ENCODE measurements around the gene PDIK1L. TPM values are rescaled to one million over a fixed set of nuclear protein-coding genes. Genes with fewer than 3 reads are reported as not detected.
A peak's percentile ranks its signal among the peaks of the same experiment; 100 is the strongest.

PDIK1L gene
- total and polyA plus RNA-seq, 9 of the 15 experiments (the other 6 are each of a cell fraction or from before 2014, with no cell fraction given), result 12.8 to 30.2 (median 21.5) TPM

GRCh38 chr1:26161415-26162219, 50.0 kb downstream of the PDIK1L start (continued):
- TF ChIP-seq, protein P1, sequence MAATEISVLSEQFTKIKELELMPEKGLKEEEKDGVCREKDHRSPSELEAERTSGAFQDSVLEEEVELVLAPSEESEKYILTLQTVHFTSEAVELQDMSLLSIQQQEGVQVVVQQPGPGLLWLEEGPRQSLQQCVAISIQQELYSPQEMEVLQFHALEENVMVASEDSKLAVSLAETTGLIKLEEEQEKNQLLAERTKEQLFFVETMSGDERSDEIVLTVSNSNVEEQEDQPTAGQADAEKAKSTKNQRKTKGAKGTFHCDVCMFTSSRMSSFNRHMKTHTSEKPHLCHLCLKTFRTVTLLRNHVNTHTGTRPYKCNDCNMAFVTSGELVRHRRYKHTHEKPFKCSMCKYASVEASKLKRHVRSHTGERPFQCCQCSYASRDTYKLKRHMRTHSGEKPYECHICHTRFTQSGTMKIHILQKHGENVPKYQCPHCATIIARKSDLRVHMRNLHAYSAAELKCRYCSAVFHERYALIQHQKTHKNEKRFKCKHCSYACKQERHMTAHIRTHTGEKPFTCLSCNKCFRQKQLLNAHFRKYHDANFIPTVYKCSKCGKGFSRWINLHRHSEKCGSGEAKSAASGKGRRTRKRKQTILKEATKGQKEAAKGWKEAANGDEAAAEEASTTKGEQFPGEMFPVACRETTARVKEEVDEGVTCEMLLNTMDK (IDR thresholded peaks at IDR 0.05; ENCODE audit: borderline replicate concordance, insufficient read depth, low read depth, low read length, poor library complexity, severe bottlenecking), result peak; percentile 55
- TF ChIP-seq MNT (conservative IDR thresholded peaks at IDR 0.05), result peak in 1 of 2 experiments; percentile 90; a peak in 3 of 4 replicates
- TF ChIP-seq ZNF408 (CRISPR knock-in tag; IDR thresholded peaks at IDR 0.05; ENCODE audit: low read depth), result no peak
- peak in 1 of 2 experiments; percentile 83; a peak in 3 of 4 replicates for TF ChIP-seq NONO (IDR thresholded peaks at IDR 0.05; ENCODE audit: low read depth in 2 of 2, low read length in 1 of 2)
- TF ChIP-seq, protein P2, sequence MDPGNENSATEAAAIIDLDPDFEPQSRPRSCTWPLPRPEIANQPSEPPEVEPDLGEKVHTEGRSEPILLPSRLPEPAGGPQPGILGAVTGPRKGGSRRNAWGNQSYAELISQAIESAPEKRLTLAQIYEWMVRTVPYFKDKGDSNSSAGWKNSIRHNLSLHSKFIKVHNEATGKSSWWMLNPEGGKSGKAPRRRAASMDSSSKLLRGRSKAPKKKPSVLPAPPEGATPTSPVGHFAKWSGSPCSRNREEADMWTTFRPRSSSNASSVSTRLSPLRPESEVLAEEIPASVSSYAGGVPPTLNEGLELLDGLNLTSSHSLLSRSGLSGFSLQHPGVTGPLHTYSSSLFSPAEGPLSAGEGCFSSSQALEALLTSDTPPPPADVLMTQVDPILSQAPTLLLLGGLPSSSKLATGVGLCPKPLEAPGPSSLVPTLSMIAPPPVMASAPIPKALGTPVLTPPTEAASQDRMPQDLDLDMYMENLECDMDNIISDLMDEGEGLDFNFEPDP (CRISPR knock-in tag; IDR thresholded peaks at IDR 0.05), result 0 out of 2 replicates have a peak, but pooled peaks have one; percentile 9
- no peak for TF ChIP-seq MAFK (IDR thresholded peaks at IDR 0.05; ENCODE audit: low read length)
- no peak for TF ChIP-seq FOXK2 (conservative IDR thresholded peaks at IDR 0.05 in 1 of 2, IDR thresholded peaks at IDR 0.05 in 1 of 2; ENCODE audit: low read depth in 2 of 2)
- TF ChIP-seq TCF3 (CRISPR knock-in tag; IDR thresholded peaks at IDR 0.05), result peak; percentile 17; the same call in 1 of the 2 replicates
- TF ChIP-seq KLF13 (tag; IDR thresholded peaks at IDR 0.05; ENCODE audit: borderline replicate concordance, low read depth), result peak; percentile 15; the same call in 1 of the 2 replicates
- no peak for TF ChIP-seq ZSCAN32 (CRISPR knock-in tag; IDR thresholded peaks at IDR 0.05)
- TF ChIP-seq MYNN (IDR thresholded peaks at IDR 0.05), result no peak
- no peak for TF ChIP-seq MYNN (CRISPR knock-in tag; IDR thresholded peaks at IDR 0.05)
- TF ChIP-seq LEF1 (IDR thresholded peaks at IDR 0.05), result no peak
- no peak for TF ChIP-seq POLR2AphosphoS2 (IDR thresholded peaks at IDR 0.05; ENCODE audit: low read length)
- TF ChIP-seq SIN3B (IDR thresholded peaks at IDR 0.05; ENCODE audit: low read depth), result peak; percentile 73
- no peak for TF ChIP-seq ZC3H4 (CRISPR knock-in tag; IDR thresholded peaks at IDR 0.05; ENCODE audit: borderline replicate concordance)
- TF ChIP-seq, protein P3, sequence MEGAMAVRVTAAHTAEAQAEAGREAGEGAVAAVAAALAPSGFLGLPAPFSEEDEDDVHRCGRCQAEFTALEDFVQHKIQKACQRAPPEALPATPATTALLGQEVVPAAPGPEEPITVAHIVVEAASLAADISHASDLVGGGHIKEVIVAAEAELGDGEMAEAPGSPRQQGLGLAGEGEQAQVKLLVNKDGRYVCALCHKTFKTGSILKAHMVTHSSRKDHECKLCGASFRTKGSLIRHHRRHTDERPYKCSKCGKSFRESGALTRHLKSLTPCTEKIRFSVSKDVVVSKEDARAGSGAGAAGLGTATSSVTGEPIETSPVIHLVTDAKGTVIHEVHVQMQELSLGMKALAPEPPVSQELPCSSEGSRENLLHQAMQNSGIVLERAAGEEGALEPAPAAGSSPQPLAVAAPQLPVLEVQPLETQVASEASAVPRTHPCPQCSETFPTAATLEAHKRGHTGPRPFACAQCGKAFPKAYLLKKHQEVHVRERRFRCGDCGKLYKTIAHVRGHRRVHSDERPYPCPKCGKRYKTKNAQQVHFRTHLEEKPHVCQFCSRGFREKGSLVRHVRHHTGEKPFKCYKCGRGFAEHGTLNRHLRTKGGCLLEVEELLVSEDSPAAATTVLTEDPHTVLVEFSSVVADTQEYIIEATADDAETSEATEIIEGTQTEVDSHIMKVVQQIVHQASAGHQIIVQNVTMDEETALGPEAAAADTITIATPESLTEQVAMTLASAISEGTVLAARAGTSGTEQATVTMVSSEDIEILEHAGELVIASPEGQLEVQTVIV (CRISPR knock-in tag; IDR thresholded peaks at IDR 0.05; ENCODE audit: borderline replicate concordance), result no peak
- TF ChIP-seq HMBOX1 (IDR thresholded peaks at IDR 0.05), result no peak
- no peak for TF ChIP-seq DIDO1 (tag; IDR thresholded peaks at IDR 0.05; ENCODE audit: low read depth)
